A549 (cell line): Measurements from ENCODE around the gene TCP11L2. TPM values are rescaled to one million over a fixed set of nuclear protein-coding genes. Genes with fewer than 3 reads are reported as not detected.

Source experiments
- ATAC-seq, 2 experiments: fragments of 200-7000 bp in 1 of 2; fragments of >200 bp in 1 of 2; cut with Nextera tagmentation in 1 of 2; cut with Tn5 transposase in 1 of 2; 3 replicates each; pipeline versions ENCODE4 v1.8.0 to v1.9.1; 2018 to 2020; ENCODE audit warnings: mild to moderate bottlenecking in 1 of 2, moderate library complexity in 1 of 2
- CTCF ChIA-PET: fragments of 300-600 bp; sonication (Branson Sonifier 250); formaldehyde crosslinking; extraction: SDS; loops from one replicate; lab custom pipeline; 2021; ENCODE audit warnings: antibody characterized with exemption, inconsistent platforms; lab: Yijun Ruan, JAX
- POLR2A ChIA-PET: fragments of 350-600 bp; formaldehyde crosslinking; extraction: SDS; loops from one replicate; lab custom pipeline; 2021; ENCODE audit warnings: antibody characterized with exemption, inconsistent platforms; lab: Yijun Ruan, JAX
- DNase-seq, 2 experiments: peaks; one replicate each; pipeline versions ENCODE4 v3.0.0 to v3.0.0-alpha.2; 2011 to 2016; ENCODE audit warnings: low read depth in 1 of 2, low spot score in 1 of 2
- FAIRE-seq: peaks from 2 replicates; lab custom pipeline; 2011; peaks lifted over from hg19 to GRCh38; lab: Jason Lieb, UNC
- H3K27ac ChIP-seq, 2 experiments: fragments of >200 bp; sonication (Bioruptor Twin); formaldehyde crosslinking; 3 replicates each; pipeline ENCODE4 v1.5.1; 2016 to 2017
- H3K4me1 ChIP-seq: fragments of >200 bp; sonication (Bioruptor Twin); formaldehyde crosslinking; 3 replicates; pipeline ENCODE4 v1.6.1; 2016
- H3K4me2 ChIP-seq: fragments of >200 bp; sonication (Bioruptor Twin); formaldehyde crosslinking; 3 replicates; pipeline ENCODE4 v1.6.1; 2016
- H3K4me3 ChIP-seq: fragments of >200 bp; sonication (Bioruptor Twin); formaldehyde crosslinking; 3 replicates; pipeline ENCODE4 v1.5.1; 2016
- H3K9me3 ChIP-seq: fragments of >200 bp; sonication (Bioruptor Twin); formaldehyde crosslinking; 3 replicates; pipeline ENCODE4 v1.6.1; 2016
- ATOH8 ChIP-seq: fragments of 250-450 bp; sonication (Bioruptor Pico); IDR thresholded peaks from 2 replicates; pipeline ENCODE4 v1.5.0; 2020; ENCODE audit warnings: low read depth, mild to moderate bottlenecking, moderate library complexity
- BCL3 ChIP-seq: fragments of >200 bp; sonication (Bioruptor Twin); formaldehyde crosslinking; IDR thresholded peaks from 3 replicates; pipeline ENCODE4 v1.6.1; 2016
- BHLHE40 ChIP-seq: IDR thresholded peaks from 2 replicates; pipeline ENCODE4 v1.6.1; 2012; ENCODE audit warnings: low read depth, low read length, inconsistent platforms
- CBX2 ChIP-seq: fragments of 200-600 bp; sonication (generic); IDR thresholded peaks from 2 replicates; pipeline ENCODE4 v1.6.1; 2016; ENCODE audit warnings: low read depth, mild to moderate bottlenecking, borderline replicate concordance
- CHD4 ChIP-seq: fragments of 200-600 bp; sonication (generic); IDR thresholded peaks from 2 replicates; pipeline ENCODE4 v1.6.1; 2016; ENCODE audit warnings: antibody characterized with exemption, mild to moderate bottlenecking, borderline replicate concordance
- CTCF ChIP-seq: fragments of >200 bp; sonication (Bioruptor Twin); formaldehyde crosslinking; IDR thresholded peaks from 3 replicates; pipeline ENCODE4 v1.5.1; 2016
- EP300 ChIP-seq, 2 experiments: fragments of >200 bp; sonication (Bioruptor Twin); formaldehyde crosslinking; IDR thresholded peaks; 2 replicates in 1 of 2; 3 replicates in 1 of 2; pipeline ENCODE4 v1.6.1; 2016 to 2017
- FOXS1 ChIP-seq: fragments of 250-450 bp; sonication (Bioruptor Pico); IDR thresholded peaks from 2 replicates; pipeline ENCODE4 v1.5.0; 2020; ENCODE audit warnings: mild to moderate bottlenecking, moderate library complexity
- GATA3 ChIP-seq: IDR thresholded peaks from 2 replicates; pipeline ENCODE4 v1.6.1; 2012; ENCODE audit warnings: borderline replicate concordance
- HDAC2 ChIP-seq: fragments of 200-600 bp; sonication (generic); IDR thresholded peaks from 2 replicates; pipeline ENCODE4 v1.6.1; 2016
- HES2 ChIP-seq: fragments of >200 bp; sonication (Bioruptor Twin); formaldehyde crosslinking; IDR thresholded peaks from 2 replicates; pipeline ENCODE4 v1.6.1; 2016
- PHF8 ChIP-seq: fragments of 200-600 bp; sonication (generic); IDR thresholded peaks from 2 replicates; pipeline ENCODE4 v1.6.1; 2016; ENCODE audit warnings: low read depth, mild to moderate bottlenecking, antibody characterized with exemption, moderate library complexity, borderline replicate concordance
- RAD21 ChIP-seq, 2 experiments: fragments of >200 bp in 1 of 2; sonication (Bioruptor Twin) in 1 of 2; formaldehyde crosslinking in 1 of 2; IDR thresholded peaks in 1 of 2; conservative IDR thresholded peaks in 1 of 2; 2 replicates in 1 of 2; 3 replicates in 1 of 2; pipeline ENCODE4 v1.6.1; 2012 to 2018; ENCODE audit warnings: inconsistent platforms in 1 of 2
- ZFP36 ChIP-seq: fragments of 450-650 bp; IDR thresholded peaks from 2 replicates; pipeline ENCODE4 v1.6.1; 2014; ENCODE audit warnings: borderline replicate concordance; ENCODE audit not compliant: partially characterized antibody
- ZNF302 ChIP-seq: fragments of 250-450 bp; sonication (Bioruptor Pico); IDR thresholded peaks from 2 replicates; pipeline ENCODE4 v1.9.0; 2021; ENCODE audit warnings: inconsistent platforms, mild to moderate bottlenecking, moderate library complexity
- WGBS: methylation state at CpG from one replicate; pipeline ENCODE4 v1.1.6; 2017; ENCODE audit errors: missing lambda C conversion rate; 5-methylcytosine and 5-hydroxymethylcytosine counted together
- polyA plus RNA-seq, 4 experiments: library from polyadenylated mRNA; depleted of rRNA in 3 of 4; stranded (reverse); fragments of >200 nt; fragmentation: RNase III in 1 of 4; extraction: RNeasy Plus Mini Kit Qiagen cat#74134 plus additional on column Dnase treatment in 1 of 4; gene quantifications; 2 replicates in 3 of 4; 3 replicates in 1 of 4; pipeline ENCODE4 v1.2.3, GENCODE V29; 2011 to 2017
- TF ChIP-seq, protein P1 (sequence below): IDR thresholded peaks from 2 replicates; pipeline ENCODE4 v1.6.1; 2012

The TCP11L2 gene
- polyA plus RNA-seq, 2 of the 4 experiments (the other 2 are of a cell fraction) = 4.1 to 16.6 TPM

GRCh38 chr12:106299202-106299774 lies 3.2 kb upstream of the TCP11L2 start:
- FAIRE-seq (no peak), DNase-seq (no peak), ATAC-seq (no peak)
- Histone ChIP-seq H3K9me3 (no peaks in the 10 kb centered on the region), H3K4me3 (no peak overlapping the region), H3K4me1 (peaks cover 30% of the 10 kb centered on the region), H3K27ac (no peak overlapping the region), H3K4me2 (no peak overlapping the region)
- ChIA-PET CTCF (interaction anchor here (0.9 to 2.0 kb wide), 2 partner anchors 17 to 58 kb away, joined by 3 to 5 read pairs; no protein-coding TSS in a partner anchor), POLR2A (no interaction called here)
- no peak for TF ChIP-seq EP300 (IDR thresholded peaks at IDR 0.05)
- no peak for TF ChIP-seq BHLHE40
- TF ChIP-seq ATOH8 = no peak
- TF ChIP-seq BCL3 = no peak
- no peak for TF ChIP-seq CBX2
- no peak for TF ChIP-seq ZNF302 (CRISPR knock-in tag)
- TF ChIP-seq HES2 = no peak
- no peak for TF ChIP-seq CHD4
- 57% methylated on average over 4 of the region's 4 CpGs for WGBS

DNA sequence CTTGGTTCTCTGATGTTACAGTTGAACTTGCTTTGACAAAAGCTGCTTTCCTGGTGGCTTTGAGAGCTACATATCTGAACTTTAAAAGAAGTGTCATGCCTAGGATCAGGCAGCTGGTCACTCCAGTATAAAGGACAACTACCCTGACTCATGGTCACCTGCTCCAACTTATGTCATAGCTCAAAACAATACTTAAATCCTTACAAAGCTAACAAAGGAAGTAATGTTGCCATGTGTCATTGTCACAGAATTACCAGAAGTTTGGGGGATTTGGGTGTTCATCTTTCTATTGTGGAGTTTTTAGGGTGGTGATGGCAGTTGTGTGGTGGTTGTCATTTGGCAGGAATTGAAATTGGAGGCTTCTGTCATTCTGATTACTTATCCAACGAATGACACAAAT lies 1.8 kb upstream of the TCP11L2 start:
- ChIA-PET POLR2A (interaction anchor here (1.7 to 2.2 kb wide), 2 partner anchors 53 to 57 kb away, joined by 9 to 12 read pairs; partner anchors contain the start of genes CKAP4 and POLR3B), CTCF (interaction anchor here (1.1 to 2.2 kb wide), 6 partner anchors 8 to 113 kb away, joined by 3 to 12 read pairs (median 4); no protein-coding TSS in a partner anchor)
- H3K9me3 ChIP-seq = no peaks in the 10 kb centered on the region
- no peak for FAIRE-seq
- peaks cover 30% of the 10 kb centered on the region for H3K4me1 ChIP-seq
- peak overlapping the region; percentile 98 to 100; a peak in 4 of 6 replicates for H3K27ac ChIP-seq
- TF ChIP-seq HDAC2 (no peak), RAD21 (conservative IDR thresholded peaks at IDR 0.05 in 1 of 2, IDR thresholded peaks at IDR 0.05 in 1 of 2) (no peak), PHF8 (no peak), FOXS1 (CRISPR knock-in tag) (no peak), GATA3 (no peak)
- DNase-seq = no peak
- no peak overlapping the region for H3K4me3 ChIP-seq
- 47% methylated on average over 1 of the region's 1 CpG for WGBS
- H3K4me2 ChIP-seq = peak overlapping the region; percentile 92
- no peak for ATAC-seq

DNA sequence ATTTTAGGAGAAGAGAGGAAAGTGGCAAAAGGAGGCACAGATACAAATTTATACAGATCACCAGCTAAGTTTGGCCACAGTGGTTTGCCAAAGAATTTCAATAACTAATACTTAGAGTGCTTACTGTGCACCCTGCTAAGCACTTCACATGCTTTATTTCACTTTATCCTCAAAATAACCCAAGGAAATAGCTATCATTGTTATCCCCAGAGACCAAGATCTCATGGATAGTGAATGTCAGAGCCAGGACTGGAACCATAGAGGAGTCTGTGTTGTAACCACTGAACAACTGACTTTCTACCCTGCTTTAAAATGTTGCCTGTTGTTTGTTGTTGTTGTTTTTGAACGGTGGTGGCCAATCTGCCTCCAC lies 1.3 kb upstream of the TCP11L2 start:
- ATAC-seq = 0 out of 6 replicates have a peak, but pooled peaks of 1 of the 2 experiments have one; percentile 3
- CTCF ChIA-PET = interaction anchor here (0.9 to 2.2 kb wide), 8 partner anchors 9 to 881 kb away, joined by 3 to 12 read pairs (median 4); no protein-coding TSS in a partner anchor

More for the DNA sequence above, 1.3 kb upstream of the TCP11L2 start:
- DNase-seq = no peak
- no peak for TF ChIP-seq ZFP36
- TF ChIP-seq, protein P1, sequence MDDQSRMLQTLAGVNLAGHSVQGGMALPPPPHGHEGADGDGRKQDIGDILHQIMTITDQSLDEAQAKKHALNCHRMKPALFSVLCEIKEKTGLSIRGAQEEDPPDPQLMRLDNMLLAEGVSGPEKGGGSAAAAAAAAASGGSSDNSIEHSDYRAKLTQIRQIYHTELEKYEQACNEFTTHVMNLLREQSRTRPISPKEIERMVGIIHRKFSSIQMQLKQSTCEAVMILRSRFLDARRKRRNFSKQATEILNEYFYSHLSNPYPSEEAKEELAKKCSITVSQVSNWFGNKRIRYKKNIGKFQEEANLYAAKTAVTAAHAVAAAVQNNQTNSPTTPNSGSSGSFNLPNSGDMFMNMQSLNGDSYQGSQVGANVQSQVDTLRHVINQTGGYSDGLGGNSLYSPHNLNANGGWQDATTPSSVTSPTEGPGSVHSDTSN = no peak
- TF ChIP-seq CTCF = no peak
- WGBS = 4% methylated on average over 1 of the region's 1 CpG
- Histone ChIP-seq H3K9me3 (no peaks in the 10 kb centered on the region), H3K4me1 (peaks cover 25% of the 10 kb centered on the region), H3K27ac (peak overlapping the region; percentile 98 to 100), H3K4me2 (peak overlapping the region; percentile 92), H3K4me3 (peak overlapping the region; percentile 86; the same call in 1 of the 3 replicates)
- FAIRE-seq = no peak
- POLR2A ChIA-PET = interaction anchor here (1.7 to 2.2 kb wide), 2 partner anchors 53 to 57 kb away, joined by 9 to 12 read pairs; partner anchors contain the start of genes CKAP4 and POLR3B
